GM23338 (cell line): ENCODE measurements around the gene TCEANC. TPM values are rescaled to one million over a fixed set of nuclear protein-coding genes. Genes with fewer than 3 reads are reported as not detected.

Source experiments
- ATAC-seq: fragments of 200-7000 bp; cut with Tn5 transposase; 3 replicates; pipeline ENCODE4 v1.9.1; 2020
- DNase-seq: peaks from one replicate; pipeline ENCODE4 v3.0.0-alpha.2; 2015; ENCODE audit warnings: low spot score
- H2AFZ ChIP-seq: fragments of 200-600 bp; sonication (generic); 2 replicates; pipeline ENCODE4 v1.8.0; 2016; ENCODE audit warnings: antibody characterized with exemption, mild to moderate bottlenecking, moderate library complexity
- H3F3A ChIP-seq: fragments of 200-600 bp; sonication (generic); replicated peaks from 2 replicates; pipeline ENCODE4 v1.8.0; 2017; ENCODE audit warnings: antibody characterized with exemption, mixed run types, low read depth
- H3K27ac ChIP-seq: fragments of 200-600 bp; sonication (generic); 2 replicates; pipeline ENCODE4 v1.6.1; 2016; ENCODE audit warnings: low read depth
- H3K27me3 ChIP-seq: fragments of 200-600 bp; sonication (generic); 2 replicates; pipeline ENCODE4 v1.8.0; 2016; ENCODE audit warnings: mild to moderate bottlenecking, mixed run types, moderate library complexity; ENCODE audit not compliant: insufficient read depth
- H3K36me3 ChIP-seq: fragments of 200-600 bp; sonication (generic); 2 replicates; pipeline ENCODE4 v1.8.0; 2016; ENCODE audit warnings: mild to moderate bottlenecking; ENCODE audit not compliant: insufficient read depth
- H3K4me1 ChIP-seq: fragments of 200-600 bp; sonication (generic); 2 replicates; pipeline ENCODE4 v1.8.0; 2016; ENCODE audit warnings: mild to moderate bottlenecking, moderate library complexity; ENCODE audit not compliant: insufficient read depth
- H3K4me2 ChIP-seq: fragments of 200-600 bp; sonication (generic); 2 replicates; pipeline ENCODE4 v1.7.1; 2017; ENCODE audit warnings: mixed run types
- H3K4me3 ChIP-seq: fragments of 200-600 bp; sonication (generic); 2 replicates; pipeline ENCODE4 v1.6.1; 2016; ENCODE audit warnings: mixed run types
- H3K79me2 ChIP-seq: fragments of 200-600 bp; sonication (generic); replicated peaks from 2 replicates; pipeline ENCODE4 v1.8.0; 2017; ENCODE audit warnings: mild to moderate bottlenecking; ENCODE audit not compliant: insufficient read depth
- H3K9me2 ChIP-seq: fragments of 200-600 bp; sonication (generic); 2 replicates; pipeline ENCODE4 v1.8.0; 2017; ENCODE audit not compliant: insufficient read depth
- H4K20me1 ChIP-seq: fragments of 200-600 bp; sonication (generic); replicated peaks from 2 replicates; pipeline ENCODE4 v1.8.0; 2017; ENCODE audit warnings: mild to moderate bottlenecking; ENCODE audit not compliant: insufficient read depth
- H3K27ac Mint-ChIP-seq: 2 replicates; pipeline ENCODE4 v1.8.0; 2020; ENCODE audit warnings: inconsistent platforms, mild to moderate bottlenecking, moderate library complexity, mixed read lengths
- H3K27me3 Mint-ChIP-seq: 3 replicates; pipeline ENCODE4 v1.8.0; 2022; ENCODE audit warnings: low read depth, mild to moderate bottlenecking, moderate library complexity, mixed read lengths, inconsistent platforms; ENCODE audit not compliant: insufficient read depth, poor library complexity
- H3K36me3 Mint-ChIP-seq: 3 replicates; pipeline ENCODE4 v1.8.0; 2021; ENCODE audit warnings: low read depth, mild to moderate bottlenecking, inconsistent platforms, moderate library complexity, mixed read lengths
- H3K4me1 Mint-ChIP-seq: 3 replicates; pipeline ENCODE4 v1.8.0; 2020; ENCODE audit warnings: mild to moderate bottlenecking, inconsistent platforms, mixed read lengths
- H3K4me3 Mint-ChIP-seq: 3 replicates; pipeline ENCODE4 v1.8.0; 2021; ENCODE audit warnings: moderate library complexity, mild to moderate bottlenecking, inconsistent platforms, mixed read lengths
- H3K9me3 Mint-ChIP-seq: 3 replicates; pipeline ENCODE4 v1.8.0; 2020; ENCODE audit warnings: moderate library complexity, mild to moderate bottlenecking, inconsistent platforms, mixed read lengths
- CREB1 ChIP-seq: fragments of 250-450 bp; sonication (Bioruptor Pico); IDR thresholded peaks from 2 replicates; pipeline ENCODE4 v1.5.0; 2020; ENCODE audit warnings: low read depth, mild to moderate bottlenecking, moderate library complexity
- EZH2phosphoT487 ChIP-seq: fragments of 200-600 bp; sonication (generic); IDR thresholded peaks from one replicate; pipeline ENCODE4 v1.8.1; 2018; ENCODE audit warnings: antibody characterized with exemption; ENCODE audit not compliant: unreplicated experiment
- POLR2AphosphoS5 ChIP-seq: IDR thresholded peaks from 2 replicates; pipeline ENCODE4 v1.6.1; 2016; ENCODE audit warnings: antibody characterized with exemption, low read depth
- ZNF114 ChIP-seq: fragments of 250-450 bp; sonication (Bioruptor Pico); IDR thresholded peaks from 2 replicates; pipeline ENCODE4 v1.5.0; 2020; ENCODE audit warnings: mild to moderate bottlenecking, moderate library complexity
- ZNF331 ChIP-seq: fragments of 250-450 bp; sonication (Bioruptor Pico); IDR thresholded peaks from 2 replicates; pipeline ENCODE4 v1.5.0; 2020; ENCODE audit warnings: low read depth, mild to moderate bottlenecking, moderate library complexity
- long read RNA-seq: library from polyadenylated mRNA; unstranded; transcript quantifications from one replicate; pipeline ENCODE4 v2.0.0, GENCODE V29; 2020; ENCODE audit not compliant: unreplicated experiment
- polyA plus RNA-seq: library from polyadenylated mRNA; unstranded; fragments of >200 nt; fragmentation: Nextera tagmentation; extraction: Ambion mirVana; gene quantifications from 2 replicates; pipeline ENCODE4 v1.2.1, GENCODE V29; 2016
- total RNA-seq: library from RNA; depleted of rRNA; stranded (reverse); fragments of >200 nt; shearing (Covaris generic); gene quantifications from 2 replicates; pipeline ENCODE4 v1.2.3, GENCODE V29; 2014; rRNA removed
- TF ChIP-seq, protein P1 (sequence below), 2 experiments: fragments of 200-600 bp in 1 of 2; sonication (generic) in 1 of 2; conservative IDR thresholded peaks; 2 replicates each; pipeline versions ENCODE4 v1.5.1 to v1.6.1; 2016 to 2017; ENCODE audit warnings: antibody characterized with exemption in 2 of 2, low read depth in 2 of 2, mild to moderate bottlenecking in 2 of 2, moderate library complexity in 1 of 2
- TF ChIP-seq, protein P2 (sequence below): IDR thresholded peaks from one replicate; pipeline ENCODE4 v1.6.1; 2018; ENCODE audit warnings: antibody characterized with exemption; ENCODE audit not compliant: unreplicated experiment

Gene TCEANC, protein sequence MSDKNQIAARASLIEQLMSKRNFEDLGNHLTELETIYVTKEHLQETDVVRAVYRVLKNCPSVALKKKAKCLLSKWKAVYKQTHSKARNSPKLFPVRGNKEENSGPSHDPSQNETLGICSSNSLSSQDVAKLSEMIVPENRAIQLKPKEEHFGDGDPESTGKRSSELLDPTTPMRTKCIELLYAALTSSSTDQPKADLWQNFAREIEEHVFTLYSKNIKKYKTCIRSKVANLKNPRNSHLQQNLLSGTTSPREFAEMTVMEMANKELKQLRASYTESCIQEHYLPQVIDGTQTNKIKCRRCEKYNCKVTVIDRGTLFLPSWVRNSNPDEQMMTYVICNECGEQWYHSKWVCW
- total RNA-seq (2.5 and 5.5 TPM in 2 replicates), polyA plus RNA-seq (0.89 and 1.2 TPM in 2 replicates)
- long read RNA-seq, partial matches to known transcripts, result 0 of 1 reads
- long read RNA-seq, other reads (novel, unspliced or antisense), result 1 of 1 reads

DNA sequence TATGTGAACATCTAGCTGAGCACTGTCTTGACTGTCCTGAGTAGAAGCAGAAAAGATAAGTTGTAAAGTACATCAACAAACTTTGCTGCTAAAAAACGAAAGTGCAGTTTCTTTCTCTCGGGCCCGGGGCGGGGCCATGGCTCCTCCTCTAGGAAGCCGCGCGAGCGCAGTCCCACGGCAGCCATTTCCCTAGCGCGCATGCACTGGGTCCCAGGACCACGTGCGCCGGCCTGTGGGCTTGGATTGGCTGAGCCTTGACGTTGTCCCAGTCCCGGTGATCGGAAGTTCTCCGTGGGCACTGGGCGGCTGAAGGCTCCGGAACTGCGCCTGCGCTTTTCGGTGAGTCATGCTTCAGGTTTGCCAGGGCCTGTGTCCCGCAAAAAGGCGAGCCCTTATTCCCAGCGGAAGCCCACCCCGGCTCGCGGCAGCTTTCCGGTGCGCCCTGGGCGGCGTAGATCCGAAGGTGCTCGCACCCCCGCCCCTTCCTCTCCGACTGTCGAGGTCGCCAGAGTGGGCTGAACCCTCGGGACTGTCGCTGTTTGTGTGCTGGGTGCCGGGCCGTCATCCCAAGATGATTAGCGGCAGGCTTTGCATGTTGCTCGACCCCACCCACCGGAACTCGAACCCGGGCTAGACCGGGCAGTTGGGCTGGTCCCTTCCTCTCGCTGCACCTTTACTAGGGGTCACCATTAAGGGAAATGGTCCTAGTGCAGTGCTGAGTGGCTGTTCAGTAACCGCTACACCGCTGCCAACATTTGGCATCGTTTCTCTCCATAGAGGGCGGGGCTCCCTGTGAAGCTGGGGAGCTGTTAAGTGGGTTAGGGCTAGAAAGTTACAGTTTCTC, at the start of gene TCEANC:
TCEANC (plus strand) TSS at position 292 of the 844 bp plus-strand sequence. CDS start 9,368 bp downstream, outside the sequence.
- Mint-ChIP-seq H3K4me1 (no peaks in the 10 kb centered on the region), H3K9me3 (no peaks in the 10 kb centered on the region), H3K27ac (peak within 1 kb of the TSS; percentile 74), H3K27me3 (peaks cover 2% of the 10 kb centered on the region), H3K36me3 (no peaks in the 10 kb centered on the region), H3K4me3 (peak within 1 kb of the TSS; percentile 79)
- peaks cover 7% of the 10 kb centered on the region; the same call in 1 of the 2 replicates for H3F3A ChIP-seq
- peak; percentile 68 for TF ChIP-seq POLR2AphosphoS5
- TF ChIP-seq, protein P1, sequence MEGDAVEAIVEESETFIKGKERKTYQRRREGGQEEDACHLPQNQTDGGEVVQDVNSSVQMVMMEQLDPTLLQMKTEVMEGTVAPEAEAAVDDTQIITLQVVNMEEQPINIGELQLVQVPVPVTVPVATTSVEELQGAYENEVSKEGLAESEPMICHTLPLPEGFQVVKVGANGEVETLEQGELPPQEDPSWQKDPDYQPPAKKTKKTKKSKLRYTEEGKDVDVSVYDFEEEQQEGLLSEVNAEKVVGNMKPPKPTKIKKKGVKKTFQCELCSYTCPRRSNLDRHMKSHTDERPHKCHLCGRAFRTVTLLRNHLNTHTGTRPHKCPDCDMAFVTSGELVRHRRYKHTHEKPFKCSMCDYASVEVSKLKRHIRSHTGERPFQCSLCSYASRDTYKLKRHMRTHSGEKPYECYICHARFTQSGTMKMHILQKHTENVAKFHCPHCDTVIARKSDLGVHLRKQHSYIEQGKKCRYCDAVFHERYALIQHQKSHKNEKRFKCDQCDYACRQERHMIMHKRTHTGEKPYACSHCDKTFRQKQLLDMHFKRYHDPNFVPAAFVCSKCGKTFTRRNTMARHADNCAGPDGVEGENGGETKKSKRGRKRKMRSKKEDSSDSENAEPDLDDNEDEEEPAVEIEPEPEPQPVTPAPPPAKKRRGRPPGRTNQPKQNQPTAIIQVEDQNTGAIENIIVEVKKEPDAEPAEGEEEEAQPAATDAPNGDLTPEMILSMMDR (conservative IDR thresholded peaks at IDR 0.05; ENCODE audit: low read depth in 2 of 2), result no peak
- TF ChIP-seq ZNF114 (CRISPR knock-in tag), result no peak
- no peak for TF ChIP-seq ZNF331 (CRISPR knock-in tag)
- 0 out of 2 replicates have a peak, but pooled peaks have one; percentile 1 for TF ChIP-seq CREB1 (CRISPR knock-in tag)
- H3K27me3 ChIP-seq, result no peaks in the 10 kb centered on the region
- DNase-seq (peak; percentile 90), ATAC-seq (peak; percentile 98)
- H4K20me1 ChIP-seq, result no peaks in the 10 kb centered on the region
- H3K4me2 ChIP-seq, result peak within 1 kb of the TSS; percentile 82
- H3K79me2 ChIP-seq, result no peaks in the 10 kb centered on the region
- H3K4me3 ChIP-seq, result peak within 1 kb of the TSS; percentile 71
- peak within 1 kb of the TSS; percentile 91 for H3K27ac ChIP-seq
- H3K36me3 ChIP-seq, result no peaks in the 10 kb centered on the region
- H2AFZ ChIP-seq, result peak within 1 kb of the TSS; percentile 94
- H3K4me1 ChIP-seq, result peaks cover 8% of the 10 kb centered on the region; the same call in 1 of the 2 replicates
- H3K9me2 ChIP-seq, result no peaks in the 10 kb centered on the region

DNA sequence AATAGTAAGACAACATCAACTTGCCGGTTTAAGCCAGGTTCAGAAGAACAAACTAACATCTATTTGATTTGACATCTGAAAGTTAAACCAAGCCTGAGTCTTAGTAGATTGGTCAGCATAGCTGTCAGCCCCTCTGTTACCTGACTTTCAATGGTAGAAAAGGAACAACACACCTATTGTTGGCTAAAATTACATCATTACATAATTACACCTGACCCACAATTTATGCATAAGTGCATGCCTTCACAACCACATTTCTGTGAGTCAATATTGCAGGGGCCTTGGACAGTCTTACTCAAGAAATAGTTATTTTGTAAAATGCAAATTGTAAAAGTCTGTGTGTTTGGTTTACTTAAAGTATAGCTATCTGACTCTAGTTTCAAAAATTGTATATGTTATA, 47.3 kb upstream of the TCEANC start:
- H3F3A ChIP-seq, result no peaks in the 10 kb centered on the region
- H3K27ac ChIP-seq, result no peak overlapping the region
- H3K4me2 ChIP-seq, result no peak overlapping the region
- H3K27me3 Mint-ChIP-seq, result no peaks in the 10 kb centered on the region
- no peaks in the 10 kb centered on the region for H3K79me2 ChIP-seq
- H3K36me3 ChIP-seq, result no peaks in the 10 kb centered on the region
- DNase-seq, result no peak
- H4K20me1 ChIP-seq, result no peaks in the 10 kb centered on the region
- H3K4me3 ChIP-seq, result no peak overlapping the region
- H3K9me3 Mint-ChIP-seq, result no peaks in the 10 kb centered on the region
- peaks cover 11% of the 10 kb centered on the region for H3K4me1 Mint-ChIP-seq
- no peaks in the 10 kb centered on the region for H3K36me3 Mint-ChIP-seq
- H3K27me3 ChIP-seq, result no peaks in the 10 kb centered on the region
- no peaks in the 10 kb centered on the region for H3K4me1 ChIP-seq
- H3K4me3 Mint-ChIP-seq, result no peak overlapping the region
- H3K27ac Mint-ChIP-seq, result no peak overlapping the region
- no peaks in the 10 kb centered on the region for H3K9me2 ChIP-seq
- no peak for ATAC-seq
- no peak overlapping the region for H2AFZ ChIP-seq
- TF ChIP-seq, protein P2, sequence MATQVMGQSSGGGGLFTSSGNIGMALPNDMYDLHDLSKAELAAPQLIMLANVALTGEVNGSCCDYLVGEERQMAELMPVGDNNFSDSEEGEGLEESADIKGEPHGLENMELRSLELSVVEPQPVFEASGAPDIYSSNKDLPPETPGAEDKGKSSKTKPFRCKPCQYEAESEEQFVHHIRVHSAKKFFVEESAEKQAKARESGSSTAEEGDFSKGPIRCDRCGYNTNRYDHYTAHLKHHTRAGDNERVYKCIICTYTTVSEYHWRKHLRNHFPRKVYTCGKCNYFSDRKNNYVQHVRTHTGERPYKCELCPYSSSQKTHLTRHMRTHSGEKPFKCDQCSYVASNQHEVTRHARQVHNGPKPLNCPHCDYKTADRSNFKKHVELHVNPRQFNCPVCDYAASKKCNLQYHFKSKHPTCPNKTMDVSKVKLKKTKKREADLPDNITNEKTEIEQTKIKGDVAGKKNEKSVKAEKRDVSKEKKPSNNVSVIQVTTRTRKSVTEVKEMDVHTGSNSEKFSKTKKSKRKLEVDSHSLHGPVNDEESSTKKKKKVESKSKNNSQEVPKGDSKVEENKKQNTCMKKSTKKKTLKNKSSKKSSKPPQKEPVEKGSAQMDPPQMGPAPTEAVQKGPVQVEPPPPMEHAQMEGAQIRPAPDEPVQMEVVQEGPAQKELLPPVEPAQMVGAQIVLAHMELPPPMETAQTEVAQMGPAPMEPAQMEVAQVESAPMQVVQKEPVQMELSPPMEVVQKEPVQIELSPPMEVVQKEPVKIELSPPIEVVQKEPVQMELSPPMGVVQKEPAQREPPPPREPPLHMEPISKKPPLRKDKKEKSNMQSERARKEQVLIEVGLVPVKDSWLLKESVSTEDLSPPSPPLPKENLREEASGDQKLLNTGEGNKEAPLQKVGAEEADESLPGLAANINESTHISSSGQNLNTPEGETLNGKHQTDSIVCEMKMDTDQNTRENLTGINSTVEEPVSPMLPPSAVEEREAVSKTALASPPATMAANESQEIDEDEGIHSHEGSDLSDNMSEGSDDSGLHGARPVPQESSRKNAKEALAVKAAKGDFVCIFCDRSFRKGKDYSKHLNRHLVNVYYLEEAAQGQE, result no peak
- TF ChIP-seq CREB1 (CRISPR knock-in tag) (no peak), ZNF331 (CRISPR knock-in tag) (no peak), EZH2phosphoT487 (no peak)
